ENCODE data around the gene REST. TPM values are rescaled to one million over a fixed set of nuclear protein-coding genes. Genes with fewer than 3 reads are reported as not detected.

Gene REST
- total RNA-seq, 1 experiment from 2014 or later = 28.3 TPM

GRCh38 chr4:56986192-56986591 is 78.5 kb downstream of the REST start:
- no peaks in the 10 kb centered on the region for H3F3A ChIP-seq (ENCODE audit: insufficient read depth, low read depth)
- no peak overlapping the region for H3K4me2 ChIP-seq
- no peaks in the 10 kb centered on the region for H3K27me3 ChIP-seq (ENCODE audit: insufficient read depth, low read depth)
- DNase-seq = no peak
- no peak overlapping the region for H3K4me3 ChIP-seq
- BruUV-seq (replicated peaks) = no TSS peak
- peaks cover 41% of the 10 kb centered on the region for H4K20me1 ChIP-seq (ENCODE audit: insufficient read depth)
- H3K9me2 ChIP-seq (ENCODE audit: insufficient read depth) = no peaks in the 10 kb centered on the region
- no peak overlapping the region for H3K27ac ChIP-seq
- peaks cover 70% of the 10 kb centered on the region for H3K79me2 ChIP-seq (ENCODE audit: low read depth)
- 0 out of 2 replicates have a peak, but pooled peaks cover 5% of the 10 kb centered on the region for H3K4me1 ChIP-seq (replicated peaks; ENCODE audit: insufficient read depth)
- H3K9me3 ChIP-seq (ENCODE audit: insufficient read depth, low read depth) = no peaks in the 10 kb centered on the region
- ChIA-PET POLR2A (ENCODE audit: unreplicated experiment) (no interaction called here), CTCF (no interaction called here)
- peaks cover 4% of the 10 kb centered on the region; the same call in 1 of the 2 replicates for H3K36me3 ChIP-seq (ENCODE audit: low read depth)
- intact Hi-C loops (cut with micrococcal nuclease; ENCODE audit: unreplicated experiment) = no loop called here
- TF ChIP-seq CTCF (conservative IDR thresholded peaks at IDR 0.05) = no peak
- no peak for TF ChIP-seq EZH2 (IDR thresholded peaks at IDR 0.05; ENCODE audit: low read depth)
- no peak overlapping the region for H2AFZ ChIP-seq

- Histone ChIP-seq H3K36me3 (ENCODE audit: low read depth) (peaks cover 4% of the 10 kb centered on the region), H3K9me2 (ENCODE audit: insufficient read depth) (no peaks in the 10 kb centered on the region), H2AFZ (no peak overlapping the region), H3K9me3 (ENCODE audit: insufficient read depth, low read depth) (no peaks in the 10 kb centered on the region), H3K4me3 (no peak overlapping the region), H3K79me2 (ENCODE audit: low read depth) (peaks cover 69% of the 10 kb centered on the region), H3K4me1 (replicated peaks; ENCODE audit: insufficient read depth) (no peaks in the 10 kb centered on the region), H3K27ac (no peak overlapping the region), H3K27me3 (ENCODE audit: insufficient read depth, low read depth) (no peaks in the 10 kb centered on the region), H3K4me2 (no peak overlapping the region), H4K20me1 (ENCODE audit: insufficient read depth) (peaks cover 34% of the 10 kb centered on the region), H3F3A (ENCODE audit: insufficient read depth, low read depth) (no peaks in the 10 kb centered on the region)
- intact Hi-C loops (cut with micrococcal nuclease; ENCODE audit: unreplicated experiment) = no loop called here
- POLR2A ChIA-PET (ENCODE audit: unreplicated experiment) = no interaction called here
- TF ChIP-seq EZH2 (IDR thresholded peaks at IDR 0.05; ENCODE audit: low read depth) = no peak
- no peak for TF ChIP-seq CTCF (conservative IDR thresholded peaks at IDR 0.05)
- no peak for DNase-seq
- no TSS peak for BruUV-seq (replicated peaks)
- CTCF ChIA-PET = no interaction called here
Observed at GRCh38 chr4:56986952-56987351, 79.3 kb downstream of the REST start.

- Histone ChIP-seq H4K20me1 (ENCODE audit: insufficient read depth) (peaks cover 14% of the 10 kb centered on the region), H3K27me3 (ENCODE audit: insufficient read depth, low read depth) (no peaks in the 10 kb centered on the region), H3F3A (ENCODE audit: insufficient read depth, low read depth) (no peaks in the 10 kb centered on the region), H3K27ac (no peak overlapping the region), H3K4me2 (no peak overlapping the region), H3K9me3 (ENCODE audit: insufficient read depth, low read depth) (no peaks in the 10 kb centered on the region), H3K4me3 (no peak overlapping the region), H3K79me2 (ENCODE audit: low read depth) (peaks cover 39% of the 10 kb centered on the region), H3K36me3 (ENCODE audit: low read depth) (peaks cover 11% of the 10 kb centered on the region), H2AFZ (no peak overlapping the region), H3K9me2 (ENCODE audit: insufficient read depth) (no peaks in the 10 kb centered on the region), H3K4me1 (replicated peaks; ENCODE audit: insufficient read depth) (no peaks in the 10 kb centered on the region)
- intact Hi-C loops (cut with micrococcal nuclease; ENCODE audit: unreplicated experiment) = no loop called here
- BruUV-seq (replicated peaks) = no TSS peak
- POLR2A ChIA-PET (ENCODE audit: unreplicated experiment) = no interaction called here
- TF ChIP-seq EZH2 (IDR thresholded peaks at IDR 0.05; ENCODE audit: low read depth) = no peak
- TF ChIP-seq CTCF (conservative IDR thresholded peaks at IDR 0.05) = no peak
- no peak for DNase-seq
- CTCF ChIA-PET = interaction anchor here (0.6 kb wide), 1 partner anchor 70 kb away, joined by 4 read pairs; no protein-coding TSS in a partner anchor
Observed at GRCh38 chr4:56990109-56990905, 82.6 kb downstream of the REST start.
